ENCODE measurements around the gene COLEC11.

DNA sequence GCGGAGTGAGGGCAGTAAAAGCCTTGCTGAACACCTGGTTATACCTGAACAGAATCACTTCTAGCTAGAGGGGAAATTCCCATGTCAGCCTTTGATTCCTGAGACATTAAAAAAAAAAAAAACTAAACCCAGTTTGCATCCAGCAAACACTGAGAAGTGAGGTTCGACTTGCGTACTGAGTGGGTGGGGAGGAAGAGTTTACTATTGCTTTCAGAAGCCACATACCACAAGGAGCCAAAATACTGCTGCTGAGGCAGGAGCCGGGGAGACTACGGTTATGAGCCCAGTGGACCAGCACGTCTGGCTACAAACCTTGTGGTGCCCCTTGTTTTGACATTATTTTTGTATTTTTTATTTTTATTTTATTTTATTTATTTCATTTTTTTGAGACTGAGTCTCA lies 2.7 kb downstream of the COLEC11 start:
- TF ChIP-seq, protein P1, sequence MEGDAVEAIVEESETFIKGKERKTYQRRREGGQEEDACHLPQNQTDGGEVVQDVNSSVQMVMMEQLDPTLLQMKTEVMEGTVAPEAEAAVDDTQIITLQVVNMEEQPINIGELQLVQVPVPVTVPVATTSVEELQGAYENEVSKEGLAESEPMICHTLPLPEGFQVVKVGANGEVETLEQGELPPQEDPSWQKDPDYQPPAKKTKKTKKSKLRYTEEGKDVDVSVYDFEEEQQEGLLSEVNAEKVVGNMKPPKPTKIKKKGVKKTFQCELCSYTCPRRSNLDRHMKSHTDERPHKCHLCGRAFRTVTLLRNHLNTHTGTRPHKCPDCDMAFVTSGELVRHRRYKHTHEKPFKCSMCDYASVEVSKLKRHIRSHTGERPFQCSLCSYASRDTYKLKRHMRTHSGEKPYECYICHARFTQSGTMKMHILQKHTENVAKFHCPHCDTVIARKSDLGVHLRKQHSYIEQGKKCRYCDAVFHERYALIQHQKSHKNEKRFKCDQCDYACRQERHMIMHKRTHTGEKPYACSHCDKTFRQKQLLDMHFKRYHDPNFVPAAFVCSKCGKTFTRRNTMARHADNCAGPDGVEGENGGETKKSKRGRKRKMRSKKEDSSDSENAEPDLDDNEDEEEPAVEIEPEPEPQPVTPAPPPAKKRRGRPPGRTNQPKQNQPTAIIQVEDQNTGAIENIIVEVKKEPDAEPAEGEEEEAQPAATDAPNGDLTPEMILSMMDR (IDR thresholded peaks at IDR 0.05) = no peak
- TF ChIP-seq JUN (IDR thresholded peaks at IDR 0.05) = no peak
